Posterior cingulate gyrus (tissue), 11 donors: Measurements from ENCODE around the gene SRXN1.
A peak's percentile ranks its signal among the peaks of the same experiment; 100 is the strongest.
"Not testable (repeated sequence)": the region's sequence is repeated elsewhere in the genome, so short reads cannot be mapped to it uniquely, and the experiment has no call there.

Experiments used
- DNase-seq, 10 donors: peaks; one replicate each; pipeline versions ENCODE4 v3.0.0 to v3.0.0-alpha.2; 2020 to 2021; ENCODE audit warnings: mixed read lengths in 3 of 10
- intact Hi-C: fragments of 100-400 bp; cut with DNase I; formaldehyde crosslinking; loops from one replicate; pipeline ENCODE4 v1.15.1; 2023

The SRXN1 gene

GRCh38 chr20:653110-653589, at the start of gene SRXN1:
Gene SRXN1 (minus strand): TSS chr20:653200. CDS start chr20:653185, 15 bp downstream.
- intact Hi-C loops = no loop called here
- DNase-seq = peak; percentile 56 to 95 (median 80)

- DNase-seq = peak in 1 of 10 donors; percentile 61
- intact Hi-C loops = no loop called here
Measured at GRCh38 chr20:701401-702129, 48.6 kb upstream of the SRXN1 start.

GRCh38 chr20:699811-700338, 46.9 kb upstream of the SRXN1 start:
- peak; percentile 28 to 93 (median 68) for DNase-seq
- intact Hi-C loops = no loop called here

- intact Hi-C loops = no loop called here
- DNase-seq = no peak
Measured at GRCh38 chr20:699342-699741, 46.3 kb upstream of the SRXN1 start.

- intact Hi-C loops = no loop called here
- no peak for DNase-seq
Measured at GRCh38 chr20:698276-698675, 45.3 kb upstream of the SRXN1 start.

- intact Hi-C loops = no loop called here
- peak in 1 of 10 donors; percentile 55 for DNase-seq
Measured at GRCh38 chr20:697826-698225, 44.8 kb upstream of the SRXN1 start.

GRCh38 chr20:695165-695866, 42.3 kb upstream of the SRXN1 start:
- intact Hi-C loops = no loop called here
- DNase-seq = no peak

- DNase-seq = no peak
- intact Hi-C loops = no loop called here
Measured at GRCh38 chr20:694496-694895, 41.5 kb upstream of the SRXN1 start.

- peak in 1 of 10 donors; percentile 24 for DNase-seq
- intact Hi-C loops = not testable (repeated sequence)
Measured at GRCh38 chr20:693786-694185, 40.8 kb upstream of the SRXN1 start.

GRCh38 chr20:692044-692443, 39.0 kb upstream of the SRXN1 start:
- no peak for DNase-seq
- intact Hi-C loops = no loop called here

GRCh38 chr20:689947-690346, 36.9 kb upstream of the SRXN1 start:
- intact Hi-C loops = no loop called here
- DNase-seq = no peak

GRCh38 chr20:689348-689747, 36.3 kb upstream of the SRXN1 start:
- intact Hi-C loops = no loop called here
- DNase-seq = no peak

GRCh38 chr20:688809-689212, 35.8 kb upstream of the SRXN1 start:
- DNase-seq = peak in 3 of 10 donors; percentile 20 to 88 (median 42)

GRCh38 chr20:687468-688203, 34.6 kb upstream of the SRXN1 start:
- intact Hi-C loops = no loop called here
- DNase-seq = no peak

More at GRCh38 chr20:688809-689212, 35.8 kb upstream of the SRXN1 start:
- intact Hi-C loops = no loop called here

GRCh38 chr20:684676-685319, 31.8 kb upstream of the SRXN1 start:
- intact Hi-C loops = no loop called here
- peak in 1 of 10 donors; percentile 39 for DNase-seq

- DNase-seq = no peak
- intact Hi-C loops = no loop called here
Measured at GRCh38 chr20:682123-682522, 29.1 kb upstream of the SRXN1 start.

- peak in 1 of 10 donors; percentile 2 for DNase-seq
- intact Hi-C loops = no loop called here
Measured at GRCh38 chr20:680638-681187, 27.7 kb upstream of the SRXN1 start.

GRCh38 chr20:677957-678356, 25.0 kb upstream of the SRXN1 start:
- intact Hi-C loops = loop anchor here (5.0 kb wide), 1 partner anchor 49 kb away; no protein-coding TSS in a partner anchor
- peak in 1 of 10 donors; percentile 12 for DNase-seq

GRCh38 chr20:676967-677366, 24.0 kb upstream of the SRXN1 start:
- peak in 1 of 10 donors; percentile 9 for DNase-seq
- intact Hi-C loops = loop anchor here (5.0 kb wide), 1 partner anchor 50 kb away; no protein-coding TSS in a partner anchor
